ENCODE data around the gene NLN. TPM values are rescaled to one million over a fixed set of nuclear protein-coding genes. Genes with fewer than 3 reads are reported as not detected.
A peak's percentile ranks its signal among the peaks of the same experiment; 100 is the strongest.
"Not testable (repeated sequence)": the region's sequence is repeated elsewhere in the genome, so short reads cannot be mapped to it uniquely, and the experiment has no call there.

The NLN gene
- total RNA-seq, result 10 to 100 TPM in 1 of 4 donors, 1 to 10 TPM in 3; 8.7 to 11.9 (median 9.1) TPM

DNA sequence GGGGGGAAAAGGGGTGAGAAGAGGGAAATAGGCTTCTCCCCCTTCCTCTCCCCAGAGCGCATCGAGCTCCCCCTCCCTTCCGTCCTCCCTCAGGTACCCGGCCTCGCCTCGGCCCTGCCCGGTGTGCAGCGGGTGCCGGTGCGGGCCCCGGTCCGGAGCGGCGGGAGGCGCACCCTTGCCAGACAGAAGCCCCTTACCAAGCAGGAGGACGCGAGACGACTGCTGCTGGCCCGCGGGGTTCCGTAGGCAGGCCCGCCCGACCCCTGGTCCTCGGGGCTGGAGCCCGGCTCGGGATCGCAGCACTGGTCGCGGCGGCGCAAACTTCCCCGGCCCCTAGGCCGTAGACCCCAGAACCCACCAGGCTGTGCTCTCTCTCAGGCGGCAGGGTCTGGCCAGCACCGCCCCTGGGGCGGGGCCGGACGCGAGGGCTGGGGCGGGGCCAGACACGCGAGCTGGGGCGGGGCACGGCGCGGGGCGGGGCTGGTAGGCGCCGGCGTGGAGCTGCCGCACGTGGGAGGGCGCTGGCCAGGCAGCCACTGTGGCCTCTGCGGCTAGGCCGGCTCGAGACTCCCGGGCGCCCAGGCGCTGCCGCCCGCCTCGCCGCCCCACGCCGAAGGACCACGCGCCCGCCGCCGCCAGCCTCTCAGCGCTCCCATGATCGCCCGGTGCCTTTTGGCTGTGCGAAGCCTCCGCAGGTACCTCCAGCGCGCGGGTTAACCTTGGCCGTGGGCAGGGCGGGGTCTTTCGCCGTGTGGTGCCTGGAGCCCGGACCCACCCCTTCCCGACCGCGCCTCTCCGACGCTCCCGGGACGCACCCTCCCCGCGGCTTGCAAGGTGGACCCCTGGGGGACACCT lies at the start of gene NLN, which contains the start of gene SGTB:
TSS of gene NLN (plus strand) at position 486 of the 855 bp plus-strand sequence. CDS start at position 655, 169 bp downstream.
TSS of gene SGTB (minus strand) at position 390 of the 855 bp plus-strand sequence. CDS start 1,302 bp downstream, outside the sequence.
- intact Hi-C loops (cut with DNase I), result loop anchor here (5.0 kb wide), 2 partner anchors 205 to 420 kb away; partner anchors contain the start of genes ERBIN and SREK1
- 0% methylated on average over 23 of the region's 92 CpGs for WGBS
- Histone ChIP-seq H3K4me1 (peaks cover 10 to 35% (median 28%) of the 10 kb centered on the region in 4 donors), H3K36me3 (peaks cover 0 to 13% (median 0%) of the 10 kb centered on the region in 4 donors), H3K27me3 (no peaks in the 10 kb centered on the region), H3K4me3 (peak within 1 kb of the TSS; percentile 77 to 99 (median 91)), H3K9me3 (no peaks in the 10 kb centered on the region), H3K27ac (replicated peaks in 1 of 4) (peak within 1 kb of the TSS; percentile 75 to 86 (median 80))
- TF ChIP-seq, protein P1, sequence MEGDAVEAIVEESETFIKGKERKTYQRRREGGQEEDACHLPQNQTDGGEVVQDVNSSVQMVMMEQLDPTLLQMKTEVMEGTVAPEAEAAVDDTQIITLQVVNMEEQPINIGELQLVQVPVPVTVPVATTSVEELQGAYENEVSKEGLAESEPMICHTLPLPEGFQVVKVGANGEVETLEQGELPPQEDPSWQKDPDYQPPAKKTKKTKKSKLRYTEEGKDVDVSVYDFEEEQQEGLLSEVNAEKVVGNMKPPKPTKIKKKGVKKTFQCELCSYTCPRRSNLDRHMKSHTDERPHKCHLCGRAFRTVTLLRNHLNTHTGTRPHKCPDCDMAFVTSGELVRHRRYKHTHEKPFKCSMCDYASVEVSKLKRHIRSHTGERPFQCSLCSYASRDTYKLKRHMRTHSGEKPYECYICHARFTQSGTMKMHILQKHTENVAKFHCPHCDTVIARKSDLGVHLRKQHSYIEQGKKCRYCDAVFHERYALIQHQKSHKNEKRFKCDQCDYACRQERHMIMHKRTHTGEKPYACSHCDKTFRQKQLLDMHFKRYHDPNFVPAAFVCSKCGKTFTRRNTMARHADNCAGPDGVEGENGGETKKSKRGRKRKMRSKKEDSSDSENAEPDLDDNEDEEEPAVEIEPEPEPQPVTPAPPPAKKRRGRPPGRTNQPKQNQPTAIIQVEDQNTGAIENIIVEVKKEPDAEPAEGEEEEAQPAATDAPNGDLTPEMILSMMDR (IDR thresholded peaks at IDR 0.05), result no peak
- no peak for TF ChIP-seq POLR2A (IDR thresholded peaks at IDR 0.05; ENCODE audit: low read depth)
- TF ChIP-seq POLR2AphosphoS5 (IDR thresholded peaks at IDR 0.05), result peak; percentile 18 to 19
- no peak for TF ChIP-seq EP300 (IDR thresholded peaks at IDR 0.05)
- peak; percentile 95 for DNase-seq (ENCODE audit: extremely low spot score)

DNA sequence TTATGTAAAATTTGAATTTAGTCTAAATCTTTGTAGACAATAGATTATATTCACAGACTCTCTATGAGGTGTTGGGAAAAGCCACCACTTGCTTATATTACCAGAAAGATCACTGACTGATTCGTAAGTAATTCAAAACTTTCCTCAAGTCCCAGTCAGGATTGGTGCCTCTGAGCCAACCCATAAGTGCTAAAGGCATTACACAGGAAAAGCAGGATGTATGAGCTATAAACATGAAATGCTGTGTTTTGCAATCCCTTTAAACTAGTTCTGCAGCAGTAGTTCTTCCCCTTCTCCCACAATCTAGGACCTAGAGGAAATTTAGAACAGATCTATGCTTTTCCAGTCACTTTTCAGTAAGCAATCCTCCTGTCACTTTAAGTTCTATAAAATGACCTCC lies 49.2 kb upstream of the NLN start:
- peaks cover 0 to 56% (median 17%) of the 10 kb centered on the region in 4 donors for H3K36me3 ChIP-seq
- no peaks in the 10 kb centered on the region for H3K9me3 ChIP-seq

GRCh38 chr5:65674749-65675148 lies 47.3 kb upstream of the NLN start:
- Histone ChIP-seq H3K27ac (replicated peaks in 1 of 4) (no peak overlapping the region), H3K9me3 (no peaks in the 10 kb centered on the region), H3K4me1 (no peaks in the 10 kb centered on the region), H3K4me3 (no peak overlapping the region), H3K36me3 (peaks cover 7 to 57% (median 20%) of the 10 kb centered on the region in 4 donors), H3K27me3 (no peaks in the 10 kb centered on the region)
- intact Hi-C loops (cut with DNase I), result no loop called here
- no peak for DNase-seq (ENCODE audit: extremely low spot score)
- TF ChIP-seq POLR2A (IDR thresholded peaks at IDR 0.05; ENCODE audit: low read depth) (no peak), EP300 (IDR thresholded peaks at IDR 0.05) (no peak), POLR2AphosphoS5 (IDR thresholded peaks at IDR 0.05) (no peak)
- TF ChIP-seq, protein P1 (IDR thresholded peaks at IDR 0.05), result no peak

More for the DNA sequence above, 49.2 kb upstream of the NLN start:
- WGBS, result 68% methylated on average over 1 of the region's 1 CpG
- TF ChIP-seq, protein P1 (IDR thresholded peaks at IDR 0.05), result no peak
- TF ChIP-seq EP300 (IDR thresholded peaks at IDR 0.05) (no peak), POLR2A (IDR thresholded peaks at IDR 0.05; ENCODE audit: low read depth) (no peak), POLR2AphosphoS5 (IDR thresholded peaks at IDR 0.05) (no peak)
- H3K4me1 ChIP-seq, result no peaks in the 10 kb centered on the region
- DNase-seq (ENCODE audit: extremely low spot score), result no peak
- intact Hi-C loops (cut with DNase I), result no loop called here
- H3K27ac ChIP-seq (replicated peaks in 1 of 4), result no peak overlapping the region
- H3K4me3 ChIP-seq, result no peak overlapping the region
- no peaks in the 10 kb centered on the region for H3K27me3 ChIP-seq

DNA sequence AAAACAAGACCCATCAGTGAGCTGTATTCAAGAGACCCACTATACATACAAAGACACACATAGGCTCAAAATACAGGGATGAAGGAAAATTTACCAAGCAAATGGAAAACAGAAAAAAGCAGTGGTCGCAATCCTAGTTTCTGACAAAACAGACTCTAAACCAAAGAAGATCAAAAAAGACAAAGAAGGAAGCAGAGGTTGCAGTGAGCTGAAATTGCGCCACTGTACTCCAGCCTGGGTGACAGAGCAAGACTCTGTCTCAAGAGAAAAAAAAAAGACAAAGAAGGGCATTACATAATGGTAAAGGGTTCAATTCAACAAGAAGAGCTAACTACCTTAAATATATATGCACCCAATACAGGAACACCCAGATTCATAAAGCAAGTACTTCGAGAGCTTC lies 45.9 kb upstream of the NLN start:
- H3K4me1 ChIP-seq; DNase-seq (ENCODE audit: extremely low spot score); H3K9me3 ChIP-seq; H3K4me3 ChIP-seq; H3K27ac ChIP-seq (replicated peaks in 1 of 4); H3K27me3 ChIP-seq; intact Hi-C loops (cut with DNase I): not testable (repeated sequence)
- WGBS, result 94% methylated on average over 3 of the region's 3 CpGs
- H3K36me3 ChIP-seq, result peaks cover 15 to 54% (median 24%) of the 10 kb centered on the region in 4 donors

- intact Hi-C loops (cut with DNase I), result no loop called here
- Histone ChIP-seq H3K27me3 (no peaks in the 10 kb centered on the region), H3K9me3 (no peaks in the 10 kb centered on the region), H3K36me3 (peaks cover 25 to 63% (median 36%) of the 10 kb centered on the region in 4 donors), H3K4me1 (no peaks in the 10 kb centered on the region), H3K4me3 (no peak overlapping the region), H3K27ac (replicated peaks in 1 of 4) (no peak overlapping the region)
- no peak for TF ChIP-seq POLR2AphosphoS5 (IDR thresholded peaks at IDR 0.05)
- TF ChIP-seq, protein P1 (IDR thresholded peaks at IDR 0.05), result no peak
- TF ChIP-seq POLR2A (IDR thresholded peaks at IDR 0.05; ENCODE audit: low read depth), result no peak
- no peak for TF ChIP-seq EP300 (IDR thresholded peaks at IDR 0.05)
- no peak for DNase-seq (ENCODE audit: extremely low spot score)
- 93% methylated on average over 3 of the region's 3 CpGs for WGBS
Observed at GRCh38 chr5:65682148-65682547, 39.9 kb upstream of the NLN start.
